Astrocyte of the cerebellum (primary cell): ENCODE measurements around the gene WNT2.

Source experiments
- DNase-seq: peaks from one replicate; pipeline ENCODE4 v3.0.0-alpha.2; 2011; ENCODE audit warnings: low read depth
- H3K4me3 ChIP-seq: 2 replicates; pipeline ENCODE4 v1.5.1; 2011; ENCODE audit warnings: mild to moderate bottlenecking, low read depth, low read length, moderate library complexity
- CTCF ChIP-seq: IDR thresholded peaks from 2 replicates; pipeline ENCODE4 v1.5.1; 2012; ENCODE audit warnings: low read length, low read depth, moderate library complexity, mild to moderate bottlenecking; ENCODE audit errors: missing control alignments
- in situ Hi-C: cut with HindIII; loops from 2 replicates; pipeline ENCODE4 v1.10.0; 2017; ENCODE audit warnings: low sequenced_read_pairs

WNT2 gene

GRCh38 chr7:117279931-117280557 is 42.8 kb downstream of the WNT2 start:
- TF ChIP-seq CTCF, result no peak
- H3K4me3 ChIP-seq, result no peak overlapping the region
- no peak for DNase-seq
- in situ Hi-C loops, result no loop called here

GRCh38 chr7:117279203-117279602 is 43.7 kb downstream of the WNT2 start:
- in situ Hi-C loops, result no loop called here
- no peak for DNase-seq
- H3K4me3 ChIP-seq, result no peak overlapping the region
- no peak for TF ChIP-seq CTCF

GRCh38 chr7:117278040-117278439 is 44.8 kb downstream of the WNT2 start:
- no peak overlapping the region for H3K4me3 ChIP-seq
- TF ChIP-seq CTCF, result no peak
- in situ Hi-C loops, result no loop called here
- DNase-seq, result no peak

- in situ Hi-C loops, result no loop called here
- no peak for DNase-seq
- H3K4me3 ChIP-seq, result no peak overlapping the region
- TF ChIP-seq CTCF, result no peak
These were observed 45.3 kb downstream of the WNT2 start for GRCh38 chr7:117277576-117277975.

GRCh38 chr7:117274951-117275350 is 47.9 kb downstream of the WNT2 start:
- DNase-seq, result no peak
- in situ Hi-C loops, result no loop called here

GRCh38 chr7:117273814-117274225 is 49.0 kb downstream of the WNT2 start:
- no peak overlapping the region for H3K4me3 ChIP-seq
- no peak for DNase-seq
- in situ Hi-C loops, result no loop called here
- no peak for TF ChIP-seq CTCF

More at GRCh38 chr7:117274951-117275350, 47.9 kb downstream of the WNT2 start:
- TF ChIP-seq CTCF, result no peak
- no peak overlapping the region for H3K4me3 ChIP-seq
